Islet precursor cell (in vitro differentiated cells): ENCODE results near the gene RIPOR2.
"Not testable (repeated sequence)": the region's sequence is repeated elsewhere in the genome, so short reads cannot be mapped to it uniquely, and the experiment has no call there.

Source experiments
- DNase-seq: peaks from one replicate; pipeline ENCODE4 v3.0.0-alpha.2; 2018

The RIPOR2 gene

DNA sequence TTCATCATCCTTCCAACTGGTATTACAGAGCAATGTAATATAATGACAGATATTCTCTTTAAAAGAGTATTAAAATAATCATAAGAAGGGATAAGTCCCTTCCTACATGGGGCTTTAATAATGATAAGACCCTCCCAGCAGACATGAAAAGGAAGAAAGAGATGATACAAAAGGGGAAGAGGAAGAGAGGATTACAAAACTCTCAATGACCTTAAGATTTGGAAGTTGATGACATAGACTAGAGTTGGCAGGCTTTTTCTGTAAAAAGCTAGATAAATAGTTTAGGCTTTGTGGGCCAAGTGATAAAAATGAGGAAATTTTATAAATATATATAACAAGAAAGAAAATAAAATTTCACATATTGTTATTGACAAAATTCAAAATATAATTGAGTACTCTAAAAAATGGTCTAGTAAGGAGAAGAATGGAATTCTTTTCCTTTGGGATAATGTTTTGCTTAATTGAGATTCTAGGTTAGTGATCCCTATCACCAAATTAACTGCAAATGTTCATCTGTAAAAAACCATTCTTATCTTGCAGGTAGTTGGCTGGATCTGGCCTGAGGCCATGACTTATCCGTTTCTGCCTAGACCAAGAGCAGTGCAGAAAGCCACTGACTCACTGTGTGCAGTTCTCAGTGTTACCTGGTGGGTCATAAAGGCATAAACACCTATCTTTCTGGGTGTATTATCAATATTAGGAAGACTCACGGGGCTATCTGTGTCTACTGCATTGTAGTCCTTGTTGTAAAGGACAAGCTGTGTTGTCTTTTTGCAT lies 11.0 kb downstream of the RIPOR2 start:
- DNase-seq, result peak; percentile 89

DNA sequence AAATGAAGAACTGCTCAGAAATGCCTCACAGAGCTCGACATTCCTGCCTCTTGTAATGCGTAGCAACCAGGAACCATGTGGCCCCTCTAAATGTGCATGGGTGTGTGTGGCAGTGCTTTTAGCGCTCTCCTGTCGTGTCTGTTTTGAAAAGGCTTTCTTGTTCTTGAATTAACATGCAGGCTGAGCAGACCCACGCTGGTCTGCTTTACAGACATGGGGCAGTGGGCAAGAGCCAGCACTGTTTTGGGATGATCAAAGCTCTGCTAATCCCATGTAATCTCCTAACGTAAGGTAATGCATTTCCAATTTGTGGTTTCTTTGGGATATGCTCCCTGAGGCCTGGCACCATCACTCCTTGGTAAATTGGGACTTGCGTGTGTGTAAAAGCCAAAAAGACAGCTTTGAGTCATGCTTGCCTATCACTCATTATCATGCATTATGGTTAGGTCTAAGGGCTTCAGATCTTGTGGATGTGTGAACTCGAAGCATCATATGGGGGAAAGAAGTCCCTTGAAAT lies 11.8 kb downstream of the RIPOR2 start:
- peak; percentile 97 for DNase-seq

DNA sequence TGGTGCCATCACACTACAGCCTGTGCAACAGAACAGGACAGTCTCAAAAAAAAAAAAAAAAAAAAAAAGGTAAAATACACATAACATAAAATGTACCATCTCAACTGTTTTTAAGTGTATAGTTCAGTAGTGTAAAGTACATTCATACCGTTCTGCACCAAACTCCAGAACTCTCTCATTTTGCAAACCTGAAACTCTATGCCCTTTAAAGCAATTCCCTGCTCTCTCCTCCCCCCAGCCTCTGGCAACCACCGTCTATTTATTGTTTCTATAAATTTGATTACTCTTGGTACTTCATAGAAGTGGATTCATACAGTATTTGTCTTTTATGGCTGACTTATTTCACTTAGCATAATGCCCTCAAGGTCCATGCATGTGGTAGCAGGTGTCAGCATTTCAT lies 12.9 kb downstream of the RIPOR2 start:
- no peak for DNase-seq

DNA sequence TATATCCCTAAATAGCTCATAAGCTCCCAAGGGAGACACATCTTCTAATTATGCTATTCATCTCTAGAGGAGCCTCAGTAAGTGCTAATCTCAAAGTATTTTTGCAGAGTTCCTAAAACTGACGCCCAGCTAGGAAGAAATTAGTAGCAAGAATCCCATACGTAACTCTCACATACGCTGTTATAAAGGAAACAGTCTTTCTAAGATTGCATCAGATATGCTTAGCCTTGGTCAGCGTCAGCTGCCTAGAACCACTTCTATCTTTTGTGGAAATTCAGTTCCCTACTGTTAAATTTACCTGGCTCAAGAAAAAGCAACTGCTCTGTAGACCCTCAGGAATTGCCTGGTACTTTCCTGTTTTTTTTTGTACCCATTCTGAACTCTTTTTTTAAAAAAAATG lies 13.6 kb downstream of the RIPOR2 start:
- no peak for DNase-seq

DNA sequence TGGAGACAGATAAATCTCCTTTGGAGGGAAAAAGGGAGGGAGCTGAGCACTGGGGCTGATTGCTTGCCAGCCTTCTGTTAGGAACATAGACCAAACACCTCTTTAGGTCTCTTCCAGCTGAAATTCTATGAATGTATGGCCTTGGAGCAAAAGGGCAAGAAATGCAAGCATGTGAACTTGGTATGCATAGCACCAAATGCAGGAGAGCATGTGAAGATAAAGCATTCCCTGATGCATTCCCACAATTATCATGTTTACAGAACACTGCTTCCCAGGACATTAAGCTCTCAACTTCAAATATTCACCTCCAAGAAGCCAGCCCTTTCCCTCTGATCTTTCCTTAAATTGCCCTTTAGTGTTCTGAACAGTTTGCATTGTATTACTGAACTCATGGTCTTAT lies 15.6 kb downstream of the RIPOR2 start:
- no peak for DNase-seq

- peak; percentile 60 for DNase-seq
Observed at GRCh38 chr6:24919056-24919892, 16.5 kb downstream of the RIPOR2 start.

DNA sequence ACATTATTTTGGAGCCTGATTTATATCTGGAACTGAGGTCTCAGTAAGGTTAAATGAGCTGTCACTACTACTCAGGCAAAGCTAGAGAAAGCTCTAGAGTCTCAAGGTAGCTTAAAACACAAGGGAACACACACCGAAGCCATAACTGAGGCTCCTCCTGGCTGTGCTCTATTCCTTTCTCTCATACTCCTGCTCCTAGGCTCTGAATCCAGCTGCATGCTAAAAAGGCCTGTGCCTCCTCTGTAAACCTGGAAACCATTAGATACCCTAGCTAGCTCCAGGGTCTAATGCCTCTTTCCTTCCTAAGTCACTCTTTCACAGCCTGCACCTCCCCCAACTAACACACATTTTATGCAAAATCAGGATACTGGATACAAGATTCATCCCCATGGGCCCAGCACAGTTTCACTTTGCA lies 17.1 kb downstream of the RIPOR2 start:
- DNase-seq, result no peak

GRCh38 chr6:24916496-24916895 lies 19.3 kb downstream of the RIPOR2 start:
- no peak for DNase-seq

- no peak for DNase-seq
Observed at GRCh38 chr6:24915641-24916040, 20.1 kb downstream of the RIPOR2 start.

- not testable (repeated sequence) for DNase-seq
Observed at GRCh38 chr6:24914082-24914481, 21.7 kb downstream of the RIPOR2 start.

DNA sequence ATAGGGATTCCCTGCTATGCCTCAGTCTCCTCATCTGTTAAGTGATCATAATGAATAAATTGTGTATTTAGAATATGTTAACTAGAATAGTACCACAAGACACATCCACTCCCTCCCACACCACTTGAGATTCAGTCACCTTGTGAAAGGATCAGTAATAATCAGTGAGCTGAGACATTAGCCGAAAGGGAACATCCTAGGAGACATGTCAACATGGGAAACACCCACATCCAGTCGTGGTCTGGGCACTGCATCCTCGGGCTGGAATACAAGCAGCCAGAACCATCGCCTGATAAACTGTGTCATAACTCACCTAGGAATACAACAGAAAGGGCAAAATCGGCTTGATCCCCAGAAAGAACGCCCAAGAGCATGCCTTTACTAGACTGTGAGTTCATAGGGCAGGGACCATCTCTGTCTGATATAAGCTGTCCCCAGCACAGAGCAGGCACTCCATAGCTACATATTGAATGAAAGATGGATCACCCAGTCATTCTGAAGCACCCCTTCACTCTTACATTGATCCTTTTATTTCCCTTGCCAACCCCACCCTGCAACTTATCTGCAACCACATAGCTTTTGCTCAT lies 23.9 kb downstream of the RIPOR2 start:
- no peak for DNase-seq

DNA sequence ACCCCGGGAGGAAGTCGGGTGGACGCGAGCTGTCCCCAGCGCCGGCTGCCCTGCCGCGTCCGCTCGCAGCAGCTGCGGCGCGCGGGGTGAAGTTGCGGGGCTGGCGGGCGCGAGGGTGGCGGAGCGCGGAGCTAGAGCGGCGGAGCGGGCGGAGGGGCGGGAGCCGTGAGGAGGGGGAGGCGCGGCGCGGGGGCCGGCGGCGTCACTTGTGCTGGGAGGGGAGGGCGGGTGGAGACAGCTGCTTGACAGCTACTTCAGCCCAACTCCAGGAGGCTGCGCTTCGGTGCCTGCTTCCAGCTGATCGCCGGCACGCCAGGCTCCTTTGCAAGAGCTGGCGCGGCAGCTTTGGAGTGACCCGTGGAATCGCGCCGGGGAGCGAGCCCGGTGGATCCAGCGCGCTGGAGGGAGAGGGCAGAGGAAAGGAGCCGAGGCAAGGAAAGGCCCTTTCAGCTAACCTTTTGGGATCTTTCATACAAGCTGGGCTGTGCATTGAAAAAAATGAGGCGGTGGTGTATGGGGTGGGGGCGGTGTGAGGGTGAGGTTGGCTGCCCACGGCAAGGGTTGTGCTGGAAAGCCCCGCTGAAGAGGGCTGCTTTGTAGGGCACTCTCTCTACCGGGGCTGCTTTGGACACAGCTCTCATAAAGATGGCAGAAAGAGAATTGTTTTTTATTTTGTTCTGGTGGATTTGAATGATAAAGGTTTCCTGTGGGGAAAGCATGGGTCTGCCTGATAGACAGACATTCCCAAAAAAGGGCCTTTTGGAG lies 24.6 kb downstream of the RIPOR2 start:
- DNase-seq, result peak; percentile 87

- peak; percentile 57 for DNase-seq
Observed at GRCh38 chr6:24910331-24910960, 25.3 kb downstream of the RIPOR2 start.

DNA sequence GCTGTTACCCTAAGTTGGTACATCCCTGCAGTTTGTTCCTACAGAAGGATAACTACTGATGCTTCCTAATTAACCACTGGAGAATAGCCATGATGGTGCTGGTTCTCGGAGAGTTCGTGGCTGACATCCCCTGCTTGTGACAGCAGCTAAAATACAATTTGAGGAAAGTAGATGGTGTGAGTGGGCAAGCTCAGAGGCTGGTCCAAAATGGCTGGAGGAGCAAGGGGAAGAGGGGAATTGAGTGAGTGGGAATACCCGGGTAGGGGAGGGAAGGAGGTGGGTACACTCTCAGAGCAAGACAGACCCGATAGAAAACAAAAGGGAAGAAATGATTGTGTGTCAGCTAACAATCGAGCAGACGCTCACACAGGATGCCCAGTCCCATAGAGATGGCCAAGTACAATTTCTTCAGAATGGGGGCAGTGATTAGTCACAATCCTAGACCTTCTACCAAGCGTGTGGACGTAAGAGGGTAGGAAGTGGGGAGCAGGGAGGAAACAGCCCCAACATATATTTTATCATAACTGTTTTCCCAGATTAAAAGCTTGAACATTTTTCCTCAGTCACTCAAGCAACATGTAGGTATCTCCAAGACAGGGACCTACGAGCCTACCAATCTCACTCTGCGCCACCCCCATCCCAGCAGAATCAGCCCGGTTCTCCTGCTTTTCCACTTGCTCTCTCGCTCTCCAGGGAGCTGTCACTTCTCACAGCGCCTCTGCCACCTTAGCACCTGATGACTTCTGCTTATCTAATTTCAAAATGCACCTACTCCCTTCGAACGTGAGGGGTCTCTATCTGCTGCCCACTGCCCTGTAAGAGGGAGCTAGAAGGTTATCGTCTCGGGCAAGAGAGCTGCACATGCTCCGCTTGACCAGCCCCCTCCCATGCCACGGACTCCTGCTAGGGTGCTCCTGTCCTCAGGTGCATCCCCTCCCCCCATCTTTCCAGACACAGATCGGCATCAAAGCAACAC lies 26.2 kb downstream of the RIPOR2 start:
- DNase-seq, result no peak

DNA sequence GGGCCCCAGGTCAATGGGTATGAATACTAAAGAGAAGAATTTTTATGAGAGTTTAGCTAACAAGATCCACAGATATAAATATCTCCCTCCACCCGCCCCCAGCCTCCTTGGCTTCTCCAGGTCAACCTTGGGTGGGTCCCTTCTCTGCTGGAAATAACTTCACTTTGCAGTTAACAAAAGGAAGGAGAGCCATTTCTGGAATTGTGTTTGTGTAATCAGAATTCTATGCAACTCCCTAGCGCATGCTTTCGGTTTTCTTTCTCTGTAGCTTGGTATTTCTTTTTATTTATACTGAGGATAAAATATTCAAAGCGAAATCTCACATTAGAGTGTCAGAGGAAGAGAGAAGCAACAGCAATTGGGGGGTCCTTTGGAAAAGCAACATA lies 27.1 kb downstream of the RIPOR2 start:
- no peak for DNase-seq

DNA sequence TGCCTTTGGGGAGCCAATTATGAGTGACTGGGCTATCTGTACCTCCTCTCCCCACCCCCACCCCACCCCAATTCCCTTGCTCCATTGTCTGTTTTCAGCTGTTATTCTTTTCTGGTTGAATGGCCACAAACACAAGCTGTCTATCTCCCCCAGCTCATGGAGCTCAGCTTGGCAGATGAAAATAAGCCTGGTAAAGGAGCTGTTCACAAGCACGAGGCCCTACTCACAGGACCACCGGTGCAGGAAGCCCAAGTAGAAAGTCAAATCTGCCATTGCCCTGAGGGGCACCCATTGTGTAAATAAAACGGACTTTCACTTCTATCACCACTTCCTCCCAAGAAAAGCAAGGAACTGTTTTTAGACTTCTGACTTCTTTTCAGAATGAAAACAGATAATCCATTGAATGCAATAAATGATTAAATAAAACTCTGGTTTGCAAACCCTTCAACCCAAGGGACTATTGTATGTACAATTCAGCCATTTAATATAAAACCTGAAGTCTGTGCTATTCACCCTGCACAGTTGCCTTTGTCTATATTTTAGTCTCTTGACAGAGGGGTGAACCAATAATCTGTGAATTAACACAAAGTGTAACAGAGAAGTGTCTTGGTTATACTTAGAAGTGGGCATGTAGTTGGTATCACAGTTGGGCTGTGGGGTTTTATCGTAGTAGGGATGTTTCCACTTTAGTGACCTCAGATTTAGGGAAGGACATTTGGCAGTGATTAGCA lies 27.7 kb downstream of the RIPOR2 start:
- DNase-seq, result no peak

GRCh38 chr6:24906314-24906713 lies 29.4 kb downstream of the RIPOR2 start:
- no peak for DNase-seq

DNA sequence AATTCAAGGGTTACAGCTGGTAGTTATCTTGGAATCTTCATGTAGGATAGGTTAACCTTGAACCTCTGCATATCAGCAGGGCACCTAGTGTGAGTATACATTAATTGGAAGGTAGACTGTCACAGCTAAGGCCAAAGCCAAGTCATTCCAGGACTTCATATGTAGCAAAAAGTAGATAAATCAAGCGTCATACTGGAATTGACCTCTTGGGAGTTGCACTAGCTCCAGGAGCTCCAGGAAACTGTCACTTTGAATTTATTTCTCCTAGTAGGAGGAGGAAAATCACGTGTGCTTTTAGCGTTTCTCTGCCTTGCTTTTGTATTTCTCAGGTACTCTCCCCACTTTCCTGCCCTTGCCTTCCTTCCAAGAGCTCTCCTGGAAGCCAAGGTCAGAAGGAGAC lies 30.3 kb downstream of the RIPOR2 start:
- no peak for DNase-seq

DNA sequence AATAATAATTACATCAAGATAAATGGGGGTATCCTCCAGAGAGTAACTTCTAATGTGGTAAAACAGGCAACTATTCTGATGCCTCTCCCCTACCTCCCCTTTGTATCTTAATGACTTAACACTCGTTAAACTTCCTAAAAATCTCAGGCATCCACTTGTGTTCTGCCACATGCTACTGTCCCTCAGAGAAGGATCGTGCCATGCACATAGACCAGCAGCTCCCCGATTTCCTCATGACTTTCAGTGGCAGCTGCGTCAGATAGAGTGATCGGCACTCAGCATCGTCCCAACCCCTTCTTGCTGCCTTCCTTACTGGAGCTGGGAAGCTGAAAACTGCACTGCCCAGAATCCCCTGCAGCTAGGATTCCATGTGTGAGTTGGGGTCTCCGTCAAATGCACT lies 32.1 kb downstream of the RIPOR2 start:
- no peak for DNase-seq

GRCh38 chr6:24902782-24903181 lies 33.0 kb downstream of the RIPOR2 start:
- peak; percentile 69 for DNase-seq
